ENCODE results near the gene POLD1.
A peak's percentile ranks its signal among the peaks of the same experiment; 100 is the strongest.

POLD1 gene

DNA sequence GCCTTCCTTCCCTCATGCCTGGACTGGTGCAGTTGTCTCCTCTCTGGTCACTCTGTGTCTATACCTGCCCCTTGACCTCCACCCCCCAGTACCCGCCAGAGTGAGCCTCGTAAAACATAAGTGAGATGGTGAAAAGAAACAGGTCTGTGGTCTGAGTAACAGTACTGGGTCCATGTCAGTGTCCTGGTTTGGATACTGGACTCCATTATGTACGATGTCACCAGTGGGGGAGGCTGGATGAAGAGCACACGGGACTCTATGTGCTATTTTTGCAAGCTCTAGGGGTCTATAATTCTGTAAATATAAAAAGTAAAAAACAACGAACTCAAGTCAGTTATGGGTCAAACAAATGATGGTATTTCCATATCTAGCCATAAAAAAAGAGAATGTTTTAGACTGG is 62.9 kb downstream of the POLD1 start:
- no peak for DNase-seq

DNA sequence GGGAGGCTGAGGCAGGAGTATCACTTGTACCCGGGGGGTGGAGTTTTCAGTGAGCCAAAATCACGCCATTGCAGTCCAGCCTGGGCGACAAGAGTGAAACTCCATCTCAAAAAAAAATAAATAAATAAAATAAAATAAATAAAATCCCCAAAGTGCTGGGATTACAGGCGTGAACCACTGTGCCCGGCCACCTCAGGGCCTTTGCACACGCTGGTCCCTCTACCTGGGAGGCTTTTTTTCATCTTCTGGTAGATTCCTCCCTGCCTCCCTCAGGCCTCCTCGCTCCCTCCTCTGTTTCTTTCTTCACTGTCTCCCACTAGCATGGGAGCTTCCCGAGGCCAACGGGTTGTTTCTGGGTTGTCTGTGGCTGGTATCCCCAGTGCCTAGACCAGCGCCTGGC is 63.6 kb downstream of the POLD1 start:
- DNase-seq: no peak

DNA sequence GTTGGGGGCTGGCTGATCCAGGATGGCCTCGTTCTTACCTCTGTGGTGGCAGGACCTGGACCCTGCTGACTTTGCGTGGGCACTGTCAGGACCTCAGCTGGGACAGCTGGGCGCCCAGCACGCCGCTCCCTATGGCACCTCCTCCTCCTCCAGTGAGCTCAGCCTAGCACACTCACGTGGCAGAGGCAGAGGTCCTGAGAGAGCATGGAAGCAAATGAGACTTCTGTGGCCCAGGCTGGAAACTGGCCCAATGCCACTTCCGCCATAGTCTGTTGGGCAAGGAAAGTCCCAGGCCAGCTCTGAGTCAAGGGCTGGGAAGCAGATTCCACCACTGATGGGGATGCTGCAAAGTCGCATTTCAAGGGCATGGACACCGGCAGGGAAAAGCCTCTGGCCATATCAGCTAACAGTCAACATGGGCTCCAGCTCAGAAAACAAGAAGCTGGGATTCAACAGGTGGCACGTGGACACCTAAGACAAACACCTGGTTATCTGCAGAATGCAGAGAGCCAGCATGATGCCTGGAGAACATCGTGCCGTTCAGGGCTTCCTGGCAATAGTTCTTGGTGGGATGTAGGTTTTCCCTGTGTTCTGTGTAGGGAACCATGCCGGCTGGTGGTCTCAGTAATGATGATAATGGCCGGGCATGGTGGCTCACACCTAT is 65.2 kb downstream of the POLD1 start:
- no peak for DNase-seq

DNA sequence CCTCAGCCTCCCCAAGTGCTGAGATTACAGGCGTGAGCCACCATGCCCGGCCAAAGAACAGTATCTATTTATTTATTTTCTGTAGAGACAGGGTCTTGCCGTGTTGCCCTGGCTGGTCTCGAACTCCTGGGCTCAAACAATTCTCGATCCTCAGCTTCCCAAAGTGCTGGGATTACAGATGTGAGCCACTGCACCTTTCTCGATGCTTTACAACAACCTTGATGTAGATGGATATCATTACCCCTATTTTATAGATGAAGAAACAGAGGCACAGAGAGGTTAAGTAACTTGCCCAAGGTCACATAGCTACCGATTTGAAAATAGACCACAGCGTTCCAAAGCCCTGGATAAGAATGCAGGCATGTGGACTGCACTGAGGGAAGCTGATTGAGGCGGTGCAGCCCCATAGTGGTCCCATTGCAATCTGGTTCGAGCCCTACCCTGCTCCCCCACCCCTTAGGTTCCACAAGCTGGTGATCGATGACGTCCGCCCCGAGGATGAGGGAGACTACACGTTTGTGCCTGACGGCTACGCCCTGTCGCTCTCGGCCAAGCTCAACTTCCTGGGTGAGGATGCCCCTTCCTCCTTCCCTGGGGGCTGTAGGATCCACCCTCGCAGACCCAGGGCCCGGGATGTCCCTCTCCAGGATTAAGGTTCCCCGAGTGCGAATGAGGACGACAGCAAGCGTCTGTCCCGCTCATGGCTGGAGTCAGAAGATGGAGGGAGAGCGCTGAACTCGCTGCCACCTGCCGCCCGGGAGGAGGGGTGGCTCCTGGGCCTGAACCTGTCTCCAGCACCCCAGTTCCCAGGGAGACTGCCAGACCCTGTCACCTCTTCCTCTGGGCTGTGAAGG is 66.4 kb downstream of the POLD1 start:
- no peak for DNase-seq

DNA sequence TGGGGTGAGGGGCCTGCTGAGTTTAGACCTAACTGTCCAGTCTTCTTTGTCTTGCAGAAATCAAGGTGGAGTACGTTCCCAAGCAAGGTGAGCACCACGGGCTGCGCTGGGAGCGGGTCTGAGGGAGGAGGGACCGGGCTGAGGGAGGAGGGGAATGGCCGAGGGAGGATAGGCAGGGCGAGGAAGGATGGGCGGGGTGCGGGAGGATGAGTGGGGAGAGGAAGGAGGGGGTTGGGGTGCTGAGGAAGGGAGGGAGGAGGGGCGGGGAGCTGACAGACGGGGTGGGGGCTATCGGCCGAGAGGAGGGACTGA is 67.0 kb downstream of the POLD1 start:
- DNase-seq: no peak

GRCh38 chr19:50453243-50453642 is 69.1 kb downstream of the POLD1 start:
- DNase-seq: no peak

GRCh38 chr19:50455992-50456391 is 71.8 kb downstream of the POLD1 start:
- DNase-seq: no peak

- DNase-seq: no peak
Measured at GRCh38 chr19:50457300-50457699, 73.2 kb downstream of the POLD1 start.

DNA sequence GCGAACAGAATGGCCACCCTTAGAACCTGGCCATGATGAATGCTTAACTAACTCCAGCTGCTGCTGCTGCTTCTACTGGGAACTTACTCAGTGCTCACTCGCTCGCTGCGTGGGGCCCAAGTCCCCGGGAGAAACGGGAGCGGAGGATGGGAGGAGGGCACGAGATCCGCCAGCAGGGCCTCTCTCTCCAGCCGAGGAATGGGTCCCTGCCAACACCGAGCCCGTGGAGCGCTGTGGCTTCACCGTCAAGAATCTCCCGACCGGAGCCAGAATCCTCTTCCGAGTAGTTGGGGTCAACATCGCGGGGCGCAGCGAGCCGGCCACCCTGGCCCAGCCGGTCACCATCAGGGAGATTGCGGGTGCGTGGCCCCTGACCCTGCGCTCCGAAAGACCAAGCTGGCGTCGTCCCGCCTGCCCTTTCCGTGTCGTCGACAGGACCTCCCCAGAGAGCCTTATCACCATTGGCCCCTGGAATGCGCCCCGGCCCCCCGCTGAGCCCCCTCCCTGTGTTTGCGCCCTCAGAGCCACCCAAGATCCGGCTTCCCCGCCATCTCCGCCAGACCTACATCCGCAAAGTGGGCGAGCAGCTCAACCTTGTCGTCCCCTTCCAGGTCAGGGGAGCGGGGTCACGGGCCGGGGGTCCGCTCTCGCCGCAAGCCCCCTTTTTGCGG is 74.4 kb downstream of the POLD1 start:
- DNase-seq: no peak

DNA sequence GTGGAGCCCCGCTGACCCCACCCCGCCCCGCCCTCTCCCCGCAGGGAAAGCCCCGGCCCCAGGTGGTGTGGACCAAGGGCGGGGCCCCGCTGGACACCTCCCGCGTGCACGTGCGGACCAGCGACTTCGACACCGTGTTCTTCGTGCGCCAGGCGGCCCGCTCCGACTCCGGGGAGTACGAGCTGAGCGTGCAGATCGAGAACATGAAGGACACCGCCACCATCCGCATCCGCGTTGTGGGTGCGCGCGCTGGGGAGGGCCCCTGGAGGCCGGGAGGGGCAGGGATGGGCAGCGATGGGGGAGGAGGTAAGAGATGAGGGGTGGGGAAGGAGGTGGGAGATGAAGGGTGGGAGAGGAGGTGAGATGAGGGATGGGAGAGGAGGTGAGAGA is 74.9 kb downstream of the POLD1 start:
- no peak for DNase-seq

GRCh38 chr19:50459638-50460037 is 75.5 kb downstream of the POLD1 start:
- no peak for DNase-seq

DNA sequence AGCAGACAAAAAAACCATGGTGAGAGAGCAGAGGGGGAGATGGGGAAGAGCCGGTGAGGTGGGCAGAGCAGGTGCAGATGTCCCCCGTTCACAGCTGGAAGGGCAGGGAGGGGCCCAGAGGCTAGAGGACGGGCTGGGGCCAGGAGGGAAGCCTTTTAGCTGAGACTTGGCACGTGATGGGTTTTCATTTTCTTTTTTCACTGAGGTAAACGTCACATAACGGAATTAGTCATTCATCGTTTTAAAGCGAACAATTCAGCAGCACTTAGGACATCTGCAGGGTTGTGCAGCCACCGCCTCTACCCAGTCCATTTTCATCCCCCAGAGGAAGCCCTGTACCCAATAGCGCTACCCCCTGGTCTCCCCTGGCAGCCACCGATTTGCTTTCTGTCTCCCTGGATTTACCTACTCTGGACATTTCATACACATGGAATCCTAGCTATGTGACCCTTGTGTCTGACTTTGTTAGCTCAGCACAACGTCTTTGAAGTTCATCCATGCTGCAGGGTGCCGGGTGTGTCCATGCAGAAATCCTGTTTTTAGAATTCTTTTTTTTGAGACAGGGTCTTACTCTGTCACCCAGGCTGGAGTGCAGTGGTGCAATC is 76.1 kb downstream of the POLD1 start:
- DNase-seq: no peak

- peak; percentile 46 for DNase-seq
Measured at GRCh38 chr19:50461066-50461875, 77.1 kb downstream of the POLD1 start.

GRCh38 chr19:50462970-50463369 is 78.8 kb downstream of the POLD1 start:
- no peak for DNase-seq

- DNase-seq: no peak
Measured at GRCh38 chr19:50464348-50464747, 80.2 kb downstream of the POLD1 start.

DNA sequence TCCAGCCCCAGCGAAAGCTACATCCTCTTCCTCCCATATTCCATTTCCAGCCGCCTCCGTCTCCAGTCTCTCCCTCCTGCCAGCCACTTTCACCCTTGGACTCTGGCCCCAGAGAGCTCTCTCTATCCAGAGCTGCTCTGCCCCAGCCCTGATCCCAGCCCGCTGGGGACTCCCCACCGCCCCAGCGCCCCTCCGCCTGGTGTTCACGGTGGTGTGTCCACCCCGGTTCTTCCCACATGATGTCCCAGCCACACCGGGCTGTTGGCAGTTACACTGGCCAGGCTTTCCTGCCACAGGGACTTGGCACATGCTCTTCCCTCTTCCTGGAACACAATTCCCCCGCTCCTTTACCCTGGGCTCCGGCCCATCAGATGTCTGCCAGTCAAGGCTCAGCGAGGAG is 80.9 kb downstream of the POLD1 start:
- DNase-seq: no peak

DNA sequence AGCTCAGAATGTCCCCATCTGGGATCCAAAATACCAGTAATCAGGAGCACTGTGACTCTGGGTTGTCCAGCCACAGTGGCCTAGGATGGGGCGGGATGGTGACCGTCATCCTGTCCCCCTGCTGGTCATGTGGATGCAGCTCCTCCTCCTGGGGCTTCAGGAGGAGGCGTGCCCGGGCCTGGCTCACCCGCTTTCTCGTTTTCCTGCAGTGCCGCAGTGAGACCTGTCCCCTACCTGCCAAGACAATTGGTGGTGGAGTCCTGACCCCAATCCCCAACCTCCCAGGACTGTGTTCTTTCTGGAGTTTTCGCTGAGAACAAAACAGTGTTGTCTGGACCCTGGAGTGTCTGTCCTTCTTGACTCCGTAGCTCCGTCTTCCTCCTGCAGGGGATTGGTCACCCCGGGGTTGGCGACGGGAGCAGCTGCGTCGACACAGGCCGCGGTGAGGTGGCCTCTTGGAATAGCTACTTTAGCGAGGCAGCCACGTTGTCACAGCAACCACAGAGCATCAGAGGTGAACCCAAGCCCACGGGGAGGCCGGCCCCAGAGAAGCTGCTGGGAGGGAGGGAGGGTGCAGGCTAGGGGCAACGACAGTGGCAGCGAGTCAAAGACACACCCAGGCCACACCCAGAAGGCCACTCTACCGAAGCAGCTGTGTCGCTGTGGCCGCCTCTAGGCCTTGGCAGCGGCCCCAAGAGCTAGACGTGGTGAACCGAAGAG is 82.0 kb downstream of the POLD1 start:
- no peak for DNase-seq

GRCh38 chr19:50466706-50467039 is 82.5 kb downstream of the POLD1 start:
- DNase-seq: no peak

DNA sequence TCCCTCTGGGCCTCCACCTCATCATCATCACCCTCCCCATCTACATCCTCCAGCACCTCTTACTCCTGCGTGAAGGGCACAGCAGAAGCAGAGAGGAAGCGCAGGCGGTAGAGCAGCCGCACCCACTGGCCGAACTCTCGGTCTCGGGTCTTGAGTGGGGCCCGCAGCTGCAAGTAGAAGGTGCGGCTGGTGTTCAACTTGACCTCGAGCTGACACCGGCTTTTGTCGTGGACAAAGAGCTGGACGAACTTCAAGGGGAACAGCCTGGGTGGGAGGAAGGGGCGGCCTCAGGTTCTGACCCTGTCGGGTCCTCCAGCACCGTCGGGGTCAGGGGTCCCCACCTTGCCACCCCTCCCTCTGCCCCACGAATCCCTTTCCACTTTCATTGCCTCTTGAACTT is 83.4 kb downstream of the POLD1 start:
- no peak for DNase-seq

Measured in activated T-cell treated with anti-CD3 and anti-CD28 coated beads for 4 hours (primary cell).